ENCODE data around the gene AKAP6.

AKAP6 gene

DNA sequence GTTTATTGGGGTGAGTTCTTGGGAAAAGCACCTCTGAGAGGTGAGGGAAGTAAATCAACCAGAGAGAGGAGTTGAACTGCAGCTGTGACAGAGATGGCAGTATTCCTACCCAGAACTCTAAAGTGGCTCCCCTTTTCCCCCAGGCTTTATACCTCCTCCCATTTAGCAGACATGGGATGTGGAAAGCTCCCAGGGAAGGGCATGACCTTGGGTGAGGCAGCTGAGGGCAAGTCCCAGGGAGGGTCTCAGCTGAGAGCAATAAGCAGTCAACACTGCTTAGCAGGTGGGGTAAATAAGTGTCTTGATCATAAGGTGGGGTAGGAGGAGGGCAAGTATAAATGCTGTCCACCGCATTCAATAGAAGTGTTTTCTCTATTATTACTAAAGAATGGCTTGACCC, 143.0 kb downstream of the AKAP6 start:
- Mint-ChIP-seq H3K4me1 (no peaks in the 10 kb centered on the region), H3K9me3 (no peaks in the 10 kb centered on the region), H3K27ac (ENCODE audit: low read depth) (no peak overlapping the region), H3K36me3 (ENCODE audit: insufficient read depth) (no peaks in the 10 kb centered on the region), H3K27me3 (peaks cover 13% of the 10 kb centered on the region), H3K4me3 (no peak overlapping the region)
- DNase-seq (ENCODE audit: low spot score in 2 of 2), result no peak
- no peak for ATAC-seq (replicated peaks; ENCODE audit: extremely low read depth, poor library complexity, severe bottlenecking)

DNA sequence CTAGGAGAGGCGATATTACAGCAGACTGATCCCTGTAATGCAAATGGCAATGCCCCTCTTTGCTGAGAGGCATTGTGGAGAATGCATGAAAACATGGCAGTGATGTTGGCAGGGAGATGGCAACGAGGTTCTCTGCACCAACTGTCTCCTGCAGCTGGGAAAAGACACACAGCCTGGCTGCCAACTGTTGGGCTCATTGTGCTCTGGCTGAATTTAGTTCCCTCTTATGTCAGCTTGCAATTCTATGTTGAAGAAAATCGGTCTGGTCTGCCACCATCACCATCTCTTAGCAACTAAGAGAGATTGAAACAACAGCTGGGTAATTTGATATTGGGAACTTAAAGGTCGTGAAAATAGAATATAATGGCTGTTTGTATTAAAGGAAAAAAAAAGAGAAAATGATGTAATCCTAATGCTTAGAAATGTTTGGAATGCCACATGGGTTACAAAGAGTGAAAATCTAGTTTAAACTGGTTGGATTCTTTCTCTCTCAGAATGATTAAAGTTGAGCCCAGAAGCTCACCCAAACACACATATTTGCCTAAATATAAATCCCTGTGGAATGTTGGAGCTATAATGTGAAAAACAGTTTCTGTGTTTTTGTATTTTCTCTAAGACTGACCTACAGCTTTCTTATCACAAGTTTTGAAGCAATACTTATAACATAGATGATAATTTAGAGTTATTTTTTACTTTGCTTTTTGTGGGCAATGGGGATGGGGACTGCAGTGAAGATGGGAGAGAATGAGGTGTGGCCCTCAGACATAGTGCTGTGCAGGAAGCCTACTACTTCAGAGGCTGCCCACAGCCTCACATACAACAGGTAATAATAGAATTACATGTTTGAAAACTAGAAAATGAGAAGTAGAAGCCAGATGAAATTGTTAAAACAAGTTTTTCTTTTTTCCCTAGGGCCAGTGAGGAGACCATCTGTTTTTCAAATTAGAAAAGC, 143.7 kb downstream of the AKAP6 start:
- DNase-seq (ENCODE audit: low spot score in 2 of 2), result no peak
- H3K4me1 Mint-ChIP-seq, result no peaks in the 10 kb centered on the region

DNA sequence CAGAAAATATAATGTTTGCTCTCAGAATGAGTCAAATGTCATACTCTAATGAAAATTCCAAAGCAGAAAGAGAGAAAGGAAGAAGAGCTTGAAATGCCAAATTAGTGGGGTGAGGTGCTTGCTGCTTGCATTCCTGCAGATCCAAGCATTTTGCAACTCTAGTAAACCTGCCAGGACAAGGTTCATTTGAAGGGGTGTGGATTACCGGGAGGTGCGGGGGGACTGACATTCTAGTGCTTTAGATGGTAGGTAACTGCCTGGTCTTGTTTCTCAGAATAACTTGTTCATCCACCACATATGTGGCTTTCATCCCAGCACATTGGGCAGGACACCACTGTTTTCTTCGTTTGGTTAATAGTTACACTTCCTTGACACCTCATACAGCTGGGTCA, 144.4 kb downstream of the AKAP6 start:
- peaks cover 13% of the 10 kb centered on the region for H3K27me3 Mint-ChIP-seq
- H3K4me1 Mint-ChIP-seq, result no peaks in the 10 kb centered on the region

More for the DNA sequence above, 143.7 kb downstream of the AKAP6 start:
- ATAC-seq (replicated peaks; ENCODE audit: extremely low read depth, poor library complexity, severe bottlenecking), result no peak
- Mint-ChIP-seq H3K36me3 (ENCODE audit: insufficient read depth) (no peaks in the 10 kb centered on the region), H3K27ac (ENCODE audit: low read depth) (no peak overlapping the region), H3K9me3 (no peaks in the 10 kb centered on the region), H3K27me3 (peaks cover 13% of the 10 kb centered on the region), H3K4me3 (no peak overlapping the region)

DNA sequence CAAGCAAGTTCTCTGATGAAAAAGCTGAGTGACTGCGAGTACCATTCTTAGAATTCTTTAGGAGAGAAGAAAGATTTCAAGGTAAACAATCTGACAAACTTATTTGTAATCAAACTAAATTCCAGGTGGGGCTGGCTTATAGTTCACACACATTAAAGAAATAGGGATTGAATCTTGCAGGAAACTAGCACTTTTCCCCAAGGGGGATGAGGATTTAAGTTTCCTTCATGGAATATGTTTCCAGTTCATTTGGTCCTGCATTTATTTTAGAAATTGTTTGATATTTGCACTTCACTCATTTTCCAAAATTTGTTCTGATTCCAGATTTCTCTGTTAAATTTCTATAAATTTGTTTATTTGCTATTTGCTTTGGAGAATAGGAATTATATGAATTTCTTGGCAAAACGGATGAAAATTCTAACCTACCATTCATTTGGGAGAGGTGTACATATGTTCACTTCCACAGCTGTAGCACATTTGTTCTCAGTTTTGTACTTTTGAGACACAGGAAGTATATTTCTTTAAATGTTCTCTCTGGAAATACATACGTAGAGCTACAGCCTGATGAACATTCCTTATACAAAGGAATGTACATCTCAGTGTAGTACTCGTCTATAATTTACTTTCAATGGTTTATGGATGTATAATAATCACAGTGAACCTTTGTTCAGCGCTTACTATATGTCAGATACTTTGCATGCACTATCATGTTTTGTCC, 145.5 kb downstream of the AKAP6 start:
- H3K4me1 Mint-ChIP-seq, result no peaks in the 10 kb centered on the region
- peaks cover 13% of the 10 kb centered on the region for H3K27me3 Mint-ChIP-seq

More for the DNA sequence above, 144.4 kb downstream of the AKAP6 start:
- H3K36me3 Mint-ChIP-seq (ENCODE audit: insufficient read depth), result no peaks in the 10 kb centered on the region
- no peak overlapping the region for H3K27ac Mint-ChIP-seq (ENCODE audit: low read depth)
- no peak overlapping the region for H3K4me3 Mint-ChIP-seq
- ATAC-seq (replicated peaks; ENCODE audit: extremely low read depth, poor library complexity, severe bottlenecking), result no peak
- H3K9me3 Mint-ChIP-seq, result no peaks in the 10 kb centered on the region
- DNase-seq (ENCODE audit: low spot score in 2 of 2), result no peak

DNA sequence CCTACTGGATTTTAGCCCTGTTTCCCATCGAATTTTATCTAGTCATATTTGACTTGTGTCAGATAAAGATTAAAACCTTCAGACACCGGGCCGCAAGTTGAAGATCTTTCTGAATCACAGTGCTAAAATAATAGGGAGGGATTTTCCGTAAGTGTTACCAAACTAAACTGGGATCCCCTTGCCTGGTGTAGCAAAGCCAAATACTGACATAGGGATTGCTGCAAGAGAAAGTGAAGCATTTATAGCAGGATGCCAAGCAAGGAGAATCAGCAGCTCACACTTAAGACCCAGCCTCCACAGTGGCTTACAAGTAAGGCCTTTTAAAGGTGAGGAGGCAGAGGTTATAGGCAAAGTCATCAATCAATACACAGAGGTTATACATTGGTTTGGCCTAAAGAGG, 147.4 kb downstream of the AKAP6 start:
- DNase-seq (ENCODE audit: low spot score in 2 of 2), result no peak
- H3K36me3 Mint-ChIP-seq (ENCODE audit: insufficient read depth), result no peaks in the 10 kb centered on the region
- no peaks in the 10 kb centered on the region for H3K9me3 Mint-ChIP-seq
- no peak for ATAC-seq (replicated peaks; ENCODE audit: extremely low read depth, poor library complexity, severe bottlenecking)
- no peak overlapping the region for H3K27ac Mint-ChIP-seq (ENCODE audit: low read depth)
- H3K4me1 Mint-ChIP-seq, result no peaks in the 10 kb centered on the region
- no peak overlapping the region for H3K4me3 Mint-ChIP-seq
- peaks cover 12% of the 10 kb centered on the region for H3K27me3 Mint-ChIP-seq

More for the DNA sequence above, 145.5 kb downstream of the AKAP6 start:
- Mint-ChIP-seq H3K4me3 (no peak overlapping the region), H3K9me3 (no peaks in the 10 kb centered on the region), H3K36me3 (ENCODE audit: insufficient read depth) (no peaks in the 10 kb centered on the region), H3K27ac (ENCODE audit: low read depth) (no peak overlapping the region)
- ATAC-seq (replicated peaks; ENCODE audit: extremely low read depth, poor library complexity, severe bottlenecking) (no peak), DNase-seq (ENCODE audit: low spot score in 2 of 2) (no peak)

DNA sequence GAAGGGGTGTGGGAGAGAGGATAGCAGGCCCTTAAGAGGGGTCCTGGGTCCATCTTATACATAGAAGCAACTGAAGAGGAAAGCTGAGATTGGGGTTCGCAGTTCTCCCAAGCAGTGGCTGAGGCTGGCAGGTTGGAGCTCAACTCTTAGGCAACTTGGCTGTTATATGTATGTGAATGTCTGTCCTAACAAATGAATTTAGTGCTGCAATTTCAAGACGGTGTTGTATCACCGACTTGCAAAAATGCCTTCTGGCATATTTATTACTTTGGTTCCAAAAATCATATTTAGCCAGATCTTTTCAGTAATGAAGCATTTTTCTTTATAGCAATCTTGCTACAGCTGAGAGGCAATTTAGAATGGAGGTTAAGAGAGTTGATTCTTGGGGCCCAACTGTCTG, 148.3 kb downstream of the AKAP6 start:
- H3K36me3 Mint-ChIP-seq (ENCODE audit: insufficient read depth), result no peaks in the 10 kb centered on the region
- no peak overlapping the region for H3K27ac Mint-ChIP-seq (ENCODE audit: low read depth)
- no peaks in the 10 kb centered on the region for H3K9me3 Mint-ChIP-seq
- DNase-seq (ENCODE audit: low spot score in 2 of 2) (no peak), ATAC-seq (replicated peaks; ENCODE audit: extremely low read depth, poor library complexity, severe bottlenecking) (no peak)
- peaks cover 3% of the 10 kb centered on the region for H3K27me3 Mint-ChIP-seq
- no peak overlapping the region for H3K4me3 Mint-ChIP-seq
- no peaks in the 10 kb centered on the region for H3K4me1 Mint-ChIP-seq

DNA sequence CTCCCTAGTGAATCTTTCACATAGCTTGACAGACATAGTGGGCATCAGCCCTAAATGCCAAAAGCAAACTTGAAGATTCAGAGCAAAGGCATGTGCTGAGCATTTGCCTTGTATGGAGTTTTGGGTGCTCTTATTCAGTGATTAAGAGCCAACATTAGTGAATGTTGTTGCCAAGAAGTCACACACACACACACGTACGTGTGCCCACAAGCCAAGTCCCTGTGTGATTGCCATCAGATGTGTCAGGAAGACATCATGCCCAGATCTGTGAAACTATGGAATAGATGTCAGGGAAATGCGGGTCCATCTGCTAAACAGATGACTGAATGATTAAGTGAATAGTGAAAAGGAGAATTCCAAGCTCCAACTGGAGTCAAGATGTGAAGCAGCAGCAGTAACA, 149.0 kb downstream of the AKAP6 start:
- no peaks in the 10 kb centered on the region for H3K9me3 Mint-ChIP-seq
- H3K4me3 Mint-ChIP-seq, result no peak overlapping the region
- H3K4me1 Mint-ChIP-seq, result no peaks in the 10 kb centered on the region
- no peak overlapping the region for H3K27ac Mint-ChIP-seq (ENCODE audit: low read depth)
- DNase-seq (ENCODE audit: low spot score in 2 of 2), result no peak
- no peaks in the 10 kb centered on the region for H3K27me3 Mint-ChIP-seq
- no peak for ATAC-seq (replicated peaks; ENCODE audit: extremely low read depth, poor library complexity, severe bottlenecking)
- no peaks in the 10 kb centered on the region for H3K36me3 Mint-ChIP-seq (ENCODE audit: insufficient read depth)

DNA sequence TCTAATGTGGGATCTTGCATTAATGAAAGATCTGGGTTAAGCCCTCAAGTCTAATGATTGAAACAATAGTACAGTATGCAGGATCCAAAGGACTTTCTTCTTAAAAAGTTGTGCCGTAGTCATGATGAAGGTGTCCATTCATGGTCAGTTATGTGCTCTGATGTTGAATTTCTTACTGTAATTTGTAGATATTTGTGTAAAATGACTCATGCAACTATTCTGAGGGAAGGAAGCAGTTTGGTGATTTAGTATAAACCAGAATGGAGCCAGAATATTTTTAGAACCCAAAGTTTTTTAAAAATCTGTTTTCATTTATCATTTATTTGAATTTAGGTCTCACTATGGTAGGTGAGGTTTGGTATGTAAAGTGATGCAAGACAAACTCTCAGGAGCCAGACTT, 151.2 kb downstream of the AKAP6 start:
- Mint-ChIP-seq H3K4me1 (no peaks in the 10 kb centered on the region), H3K4me3 (no peak overlapping the region), H3K27me3 (no peaks in the 10 kb centered on the region), H3K9me3 (no peaks in the 10 kb centered on the region), H3K27ac (ENCODE audit: low read depth) (no peak overlapping the region), H3K36me3 (ENCODE audit: insufficient read depth) (no peaks in the 10 kb centered on the region)
- no peak for DNase-seq (ENCODE audit: low spot score in 2 of 2)
- no peak for ATAC-seq (replicated peaks; ENCODE audit: extremely low read depth, poor library complexity, severe bottlenecking)

DNA sequence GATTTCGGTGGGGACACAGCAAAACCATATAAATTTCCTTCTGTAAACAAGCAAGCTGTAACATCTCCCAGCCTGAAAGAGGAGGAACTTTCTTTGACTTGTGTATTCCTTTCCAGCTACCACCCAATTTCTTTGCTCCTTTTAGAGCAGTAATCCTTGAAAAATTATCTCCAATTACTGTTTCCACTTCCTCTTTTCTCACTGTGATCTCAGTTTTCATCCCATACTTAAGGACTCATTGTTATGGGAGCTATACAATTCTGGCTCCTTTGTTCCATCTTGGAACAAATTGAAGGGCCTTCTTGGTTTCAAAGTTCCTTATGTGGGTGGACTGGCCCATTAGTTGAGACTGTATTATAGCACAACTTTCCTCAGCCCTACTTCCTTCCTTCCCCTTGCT, 152.6 kb downstream of the AKAP6 start:
- H3K27me3 Mint-ChIP-seq, result no peaks in the 10 kb centered on the region
- H3K36me3 Mint-ChIP-seq (ENCODE audit: insufficient read depth), result no peaks in the 10 kb centered on the region
- H3K4me3 Mint-ChIP-seq, result no peak overlapping the region
- ATAC-seq (replicated peaks; ENCODE audit: extremely low read depth, poor library complexity, severe bottlenecking) (no peak), DNase-seq (ENCODE audit: low spot score in 2 of 2) (no peak)
- H3K9me3 Mint-ChIP-seq, result no peaks in the 10 kb centered on the region
- H3K27ac Mint-ChIP-seq (ENCODE audit: low read depth), result no peak overlapping the region
- H3K4me1 Mint-ChIP-seq, result no peaks in the 10 kb centered on the region

DNA sequence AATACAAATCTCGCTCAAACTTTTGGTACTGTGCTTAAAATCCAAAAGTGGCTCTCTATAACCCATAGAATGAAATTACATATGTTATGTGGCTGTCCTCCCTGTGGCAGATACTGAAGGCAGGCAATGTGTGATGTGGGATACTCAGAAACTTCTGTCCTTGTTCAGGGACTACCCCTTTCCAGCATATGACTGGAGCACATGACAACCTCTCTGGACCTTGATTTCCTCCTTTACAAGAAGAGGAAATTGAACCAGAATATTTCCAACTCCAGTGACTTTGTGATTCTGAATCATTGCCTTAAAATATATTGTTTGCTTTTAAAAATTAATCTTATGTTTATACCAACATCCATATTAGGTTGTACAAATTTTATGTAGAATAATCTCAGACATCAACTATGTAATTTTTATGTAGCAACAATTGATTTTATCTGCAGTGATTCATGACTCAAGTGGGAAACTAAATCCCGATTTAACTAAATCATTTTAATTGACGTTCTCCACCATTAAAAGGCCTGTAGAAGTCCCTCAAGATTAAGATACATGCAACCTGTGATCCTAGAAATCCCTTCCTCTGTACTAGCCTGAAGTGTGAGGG, 162.4 kb downstream of the AKAP6 start:
- H3K4me1 Mint-ChIP-seq, result no peaks in the 10 kb centered on the region
- no peaks in the 10 kb centered on the region for H3K27me3 Mint-ChIP-seq
- H3K4me3 Mint-ChIP-seq, result no peak overlapping the region
- ATAC-seq (replicated peaks; ENCODE audit: extremely low read depth, poor library complexity, severe bottlenecking) (no peak), DNase-seq (ENCODE audit: low spot score in 2 of 2) (no peak)
- H3K36me3 Mint-ChIP-seq (ENCODE audit: insufficient read depth), result no peaks in the 10 kb centered on the region
- H3K9me3 Mint-ChIP-seq, result peaks cover 5% of the 10 kb centered on the region
- no peak overlapping the region for H3K27ac Mint-ChIP-seq (ENCODE audit: low read depth)

DNA sequence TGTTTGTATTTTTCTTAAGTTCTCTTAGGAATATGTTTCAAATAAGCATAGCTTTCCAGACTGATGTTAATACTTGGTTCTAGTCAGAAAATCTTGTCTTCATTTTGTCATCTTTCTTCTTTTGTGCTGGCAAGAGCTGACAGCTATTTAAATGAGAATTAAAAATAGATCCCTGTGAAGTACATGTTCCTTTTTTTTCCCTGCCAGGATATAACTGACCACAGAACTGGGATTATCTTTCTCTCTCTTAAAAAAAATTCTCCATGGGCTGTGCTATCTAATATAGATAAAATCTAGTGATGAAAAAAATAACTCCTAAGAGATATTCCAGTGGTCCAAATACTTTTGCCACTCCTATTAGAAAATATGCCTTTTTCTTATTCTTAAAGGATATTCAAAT, 163.4 kb downstream of the AKAP6 start:
- H3K36me3 Mint-ChIP-seq (ENCODE audit: insufficient read depth), result no peaks in the 10 kb centered on the region
- peaks cover 5% of the 10 kb centered on the region for H3K9me3 Mint-ChIP-seq
- no peaks in the 10 kb centered on the region for H3K4me1 Mint-ChIP-seq

DNA sequence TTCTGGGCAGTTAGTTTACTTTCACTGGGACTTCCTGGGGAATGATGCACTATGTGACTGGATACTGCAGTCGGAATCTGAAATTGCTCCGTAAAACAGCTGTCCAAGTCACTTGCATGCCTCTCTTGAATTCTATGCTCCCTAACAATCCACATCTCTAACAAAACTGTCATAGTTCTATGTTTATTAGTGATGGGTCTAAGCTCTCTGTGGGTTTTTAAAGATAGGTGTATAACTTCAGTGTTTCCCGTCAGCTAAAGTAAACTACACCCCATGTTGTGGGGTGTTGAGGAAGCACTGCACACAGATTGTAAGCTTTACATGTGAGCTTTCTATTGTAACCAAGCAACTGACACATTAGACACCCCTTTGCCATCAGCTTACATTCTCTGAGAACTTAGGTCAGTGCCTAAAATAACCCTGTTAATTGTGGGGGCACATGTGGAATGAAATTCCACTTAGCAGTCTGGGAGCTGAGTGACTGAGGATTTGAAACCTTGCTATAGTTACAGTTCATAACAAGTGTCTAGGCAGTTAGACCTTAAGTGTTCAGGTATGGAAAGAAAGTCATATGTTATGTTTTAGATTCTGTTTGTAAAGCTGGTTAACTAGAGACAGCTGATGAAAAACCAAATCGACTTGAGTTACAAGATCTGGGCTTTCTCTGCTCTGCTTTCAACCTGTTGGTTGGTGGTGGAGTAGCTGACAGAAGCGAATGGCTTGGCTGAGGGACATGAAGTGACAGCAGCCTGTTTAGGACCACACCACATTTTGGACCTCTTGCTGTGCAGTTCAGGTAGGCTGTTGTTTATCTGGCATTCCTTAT, 165.7 kb downstream of the AKAP6 start:
- Mint-ChIP-seq H3K36me3 (ENCODE audit: insufficient read depth) (no peaks in the 10 kb centered on the region), H3K9me3 (peaks cover 5% of the 10 kb centered on the region), H3K4me1 (no peaks in the 10 kb centered on the region), H3K27ac (ENCODE audit: low read depth) (no peak overlapping the region), H3K4me3 (no peak overlapping the region), H3K27me3 (no peaks in the 10 kb centered on the region)
- ATAC-seq (replicated peaks; ENCODE audit: extremely low read depth, poor library complexity, severe bottlenecking) (no peak), DNase-seq (ENCODE audit: low spot score in 2 of 2) (no peak)

More for the DNA sequence above, 163.4 kb downstream of the AKAP6 start:
- DNase-seq (ENCODE audit: low spot score in 2 of 2) (no peak), ATAC-seq (replicated peaks; ENCODE audit: extremely low read depth, poor library complexity, severe bottlenecking) (no peak)
- Mint-ChIP-seq H3K27ac (ENCODE audit: low read depth) (no peak overlapping the region), H3K27me3 (no peaks in the 10 kb centered on the region), H3K4me3 (no peak overlapping the region)
